Left ventricle myocardium superior (tissue), 1 donor: ENCODE data around the gene SRCAP. TPM values are rescaled to one million over a fixed set of nuclear protein-coding genes. Genes with fewer than 3 reads are reported as not detected.

ENCODE experiments used
- ATAC-seq: fragments of 200-7000 bp; cut with Tn5 transposase; one replicate; pipeline ENCODE4 v1.9.1; 2020; ENCODE audit warnings: mild to moderate bottlenecking, moderate library complexity
- DNase-seq: peaks from one replicate; pipeline ENCODE4 v3.0.0-alpha.2; 2020
- intact Hi-C: fragments of 100-400 bp; cut with micrococcal nuclease; formaldehyde crosslinking; loops from one replicate; pipeline ENCODE4 v1.11.0; 2022
- total RNA-seq: library from RNA; stranded (reverse); fragmentation: NEBNext Ultra II Directional; extraction: Animal tissue kit (Norgen Biotek cat#: 25700); gene quantifications from one replicate; pipeline ENCODE4 v1.2.1, GENCODE V29; 2021
- donor health status: DM: no; HTN: yes; CAD: no; lungs with severe emphysema.

Gene SRCAP
- total RNA-seq, 1 donor from 2014 or later = 49.3 TPM

DNA sequence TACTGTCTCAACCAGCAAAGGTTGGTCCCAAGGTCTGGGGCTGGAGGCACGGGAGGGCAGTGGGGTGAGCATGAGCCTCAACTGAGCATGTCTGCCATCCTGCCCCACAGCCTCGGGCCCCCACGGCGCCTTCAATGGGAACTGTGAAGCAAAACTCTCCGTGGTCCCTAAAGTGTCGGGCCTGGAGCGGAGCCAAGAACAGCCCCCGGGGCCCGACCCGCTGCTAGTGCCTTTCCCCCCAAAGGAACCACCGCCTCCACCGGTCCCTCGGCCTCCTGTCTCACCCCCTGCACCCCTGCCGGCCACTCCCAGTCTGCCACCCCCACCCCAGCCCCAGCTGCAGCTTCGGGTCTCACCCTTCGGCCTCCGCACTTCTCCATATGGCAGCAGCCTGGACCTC is 36.5 kb upstream of the SRCAP start:
- ATAC-seq (no peak), DNase-seq (no peak)
- intact Hi-C loops = no loop called here

DNA sequence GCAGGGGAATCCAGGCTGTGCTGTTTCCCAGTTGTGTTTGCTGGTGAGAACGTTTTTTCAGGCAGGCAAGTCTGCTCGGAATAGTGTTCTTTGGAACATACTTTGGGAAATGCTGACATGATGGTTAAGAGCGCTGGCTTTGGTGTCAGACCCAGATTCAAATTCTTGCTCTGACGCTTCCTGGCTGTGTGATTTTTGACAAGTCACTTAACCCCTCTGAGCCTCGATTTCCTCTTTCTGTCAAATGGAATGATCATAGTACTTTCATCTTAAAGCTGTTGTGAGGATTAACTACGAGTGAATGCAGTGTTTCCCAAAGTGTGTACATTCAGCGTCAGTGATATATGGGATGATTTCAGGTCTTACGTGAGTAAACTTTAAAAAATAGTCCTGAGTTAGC is 35.9 kb upstream of the SRCAP start:
- DNase-seq = no peak
- no peak for ATAC-seq
- intact Hi-C loops = no loop called here

DNA sequence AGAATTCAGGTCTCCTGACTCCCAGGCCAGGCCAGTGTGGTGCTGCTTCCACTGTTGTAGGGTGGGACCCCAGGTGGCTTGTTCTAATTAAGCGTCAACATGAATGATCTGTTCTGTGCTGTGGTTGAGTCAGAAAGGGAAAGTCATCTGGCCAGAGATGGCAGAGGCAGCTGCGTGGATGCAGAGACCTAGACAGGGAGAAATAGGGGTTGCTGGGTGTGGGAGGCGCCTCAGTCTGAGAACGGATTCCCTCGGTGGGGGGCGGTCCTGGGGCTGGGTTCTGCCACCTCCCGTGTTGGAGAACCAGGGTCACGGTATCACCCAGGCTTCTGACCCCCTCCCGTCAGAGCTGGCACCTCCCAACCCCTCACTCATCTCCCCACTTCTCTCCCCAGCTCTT is 35.2 kb upstream of the SRCAP start:
- DNase-seq (no peak), ATAC-seq (no peak)
- intact Hi-C loops = no loop called here

DNA sequence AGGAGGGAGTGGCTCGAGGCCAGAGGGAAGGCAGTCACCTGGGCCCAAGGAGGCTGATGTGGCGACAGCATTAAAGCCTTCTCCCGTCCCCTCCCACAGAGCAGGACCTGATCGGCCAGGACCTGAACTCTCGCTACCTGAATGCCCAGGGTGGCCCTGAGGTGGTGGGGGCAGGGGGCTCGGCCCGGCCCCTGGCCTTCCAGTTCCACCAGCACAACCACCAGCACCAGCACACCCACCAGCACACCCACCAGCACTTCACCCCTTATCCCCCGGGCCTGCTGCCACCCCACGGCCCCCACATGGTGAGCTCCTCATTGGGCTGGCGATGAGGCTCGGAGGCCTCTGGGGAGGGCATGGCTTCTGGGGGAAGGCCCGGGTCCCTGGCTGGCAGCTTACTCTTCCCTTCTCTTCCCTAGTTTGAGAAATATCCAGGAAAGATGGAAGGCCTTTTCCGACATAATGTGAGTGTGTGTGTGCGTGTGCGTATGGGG is 34.3 kb upstream of the SRCAP start:
- ATAC-seq (no peak), DNase-seq (no peak)
- intact Hi-C loops = no loop called here

DNA sequence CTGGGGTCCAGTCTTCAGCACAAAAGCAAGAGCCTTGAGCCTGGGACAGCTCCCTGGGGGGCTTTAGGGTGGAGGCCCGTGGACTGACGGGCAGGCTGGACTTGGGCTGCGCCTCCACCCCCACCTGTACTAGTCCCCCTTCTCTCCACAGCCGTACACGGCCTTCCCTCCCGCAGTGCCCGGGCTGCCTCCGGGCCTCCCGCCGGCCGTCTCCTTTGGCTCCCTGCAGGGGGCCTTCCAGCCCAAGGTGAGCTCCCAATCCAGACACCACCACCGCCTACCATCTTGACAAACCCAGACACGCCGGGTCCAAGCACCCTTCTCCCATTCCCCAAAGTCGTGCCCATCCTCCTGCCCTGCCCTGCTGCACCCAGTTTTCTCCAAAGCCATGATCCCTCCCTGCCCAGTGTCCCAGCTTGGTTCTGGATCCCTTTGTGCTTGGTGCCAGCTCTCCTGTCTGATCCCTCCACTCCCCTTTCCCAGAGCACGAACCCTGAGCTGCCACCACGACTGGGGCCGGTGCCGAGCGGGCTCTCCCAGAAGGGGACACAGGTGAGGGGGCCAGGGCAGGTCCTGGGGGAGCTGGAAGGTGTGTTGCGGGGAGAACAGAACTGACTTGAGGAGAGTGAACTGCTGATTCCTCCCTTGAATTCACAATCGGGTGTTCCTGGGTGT is 33.7 kb upstream of the SRCAP start:
- intact Hi-C loops = no loop called here
- ATAC-seq = no peak

DNA sequence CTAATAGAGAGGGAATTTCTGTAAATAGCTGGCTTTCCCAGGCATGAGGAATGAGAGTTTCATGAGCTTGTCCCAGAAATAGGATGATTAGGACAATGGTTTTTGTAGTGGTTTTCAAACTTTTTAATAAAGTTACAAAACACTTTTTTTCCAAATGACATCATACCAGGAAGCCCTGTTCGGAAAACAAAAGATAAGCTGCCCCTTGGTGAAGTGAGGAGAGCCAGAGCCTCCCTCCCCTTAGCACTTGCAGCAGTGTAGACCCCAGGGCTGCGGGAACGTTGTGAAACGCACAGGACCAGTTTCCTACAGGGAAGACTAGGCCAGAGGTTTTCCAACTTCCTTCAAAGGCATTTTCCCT is 33.2 kb upstream of the SRCAP start:
- intact Hi-C loops = no loop called here
- no peak for ATAC-seq
- no peak for DNase-seq

More for the DNA sequence above, 33.7 kb upstream of the SRCAP start:
- no peak for DNase-seq

DNA sequence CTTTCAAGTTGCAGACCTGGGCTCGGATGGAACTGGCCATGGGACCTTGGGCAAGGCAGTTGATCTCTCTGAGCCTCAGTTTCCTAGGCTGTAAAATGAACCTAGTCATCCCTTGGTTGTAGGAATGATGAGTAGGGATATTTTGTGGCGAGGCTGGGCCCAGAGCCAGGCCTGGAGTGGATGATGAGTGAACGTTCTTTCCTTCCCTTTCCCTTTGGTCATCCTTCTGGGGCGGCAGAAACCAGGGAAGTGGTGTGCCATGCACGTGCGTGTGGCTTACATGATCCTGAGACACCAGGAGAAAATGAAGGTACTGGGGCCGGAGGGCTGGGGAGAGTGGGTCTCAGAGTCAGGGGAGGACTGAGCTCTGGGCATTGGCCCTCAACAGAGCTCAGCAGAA is 32.3 kb upstream of the SRCAP start:
- intact Hi-C loops = no loop called here

DNA sequence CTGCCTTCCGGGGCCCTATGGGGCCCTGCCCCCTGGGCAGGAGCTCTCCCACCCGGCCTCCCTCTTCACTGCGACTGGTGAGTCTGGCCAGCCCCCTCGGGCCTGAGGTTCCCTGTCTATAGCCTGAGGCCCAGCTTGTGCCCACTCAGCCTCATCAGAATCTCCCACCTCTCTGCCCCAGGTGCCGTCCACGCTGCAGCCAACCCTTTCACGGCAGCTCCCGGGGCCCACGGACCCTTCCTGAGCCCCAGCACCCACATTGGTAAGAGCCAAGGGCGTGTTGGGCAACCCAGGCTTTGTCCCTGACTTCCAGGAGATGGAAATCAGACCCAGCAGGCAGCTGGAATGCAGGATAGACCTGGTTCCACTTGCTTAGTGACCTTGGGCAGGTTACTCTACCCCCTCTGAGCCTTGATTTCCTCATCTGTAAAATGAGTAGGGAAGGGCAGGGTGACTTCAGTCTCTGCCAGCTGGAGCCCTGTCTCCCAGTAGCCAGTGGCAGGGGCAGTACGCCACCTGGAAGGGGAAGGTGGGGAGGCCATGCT is 31.5 kb upstream of the SRCAP start:
- intact Hi-C loops = no loop called here
- no peak for DNase-seq
- ATAC-seq = no peak

More for the DNA sequence above, 32.3 kb upstream of the SRCAP start:
- DNase-seq = no peak
- ATAC-seq = no peak

DNA sequence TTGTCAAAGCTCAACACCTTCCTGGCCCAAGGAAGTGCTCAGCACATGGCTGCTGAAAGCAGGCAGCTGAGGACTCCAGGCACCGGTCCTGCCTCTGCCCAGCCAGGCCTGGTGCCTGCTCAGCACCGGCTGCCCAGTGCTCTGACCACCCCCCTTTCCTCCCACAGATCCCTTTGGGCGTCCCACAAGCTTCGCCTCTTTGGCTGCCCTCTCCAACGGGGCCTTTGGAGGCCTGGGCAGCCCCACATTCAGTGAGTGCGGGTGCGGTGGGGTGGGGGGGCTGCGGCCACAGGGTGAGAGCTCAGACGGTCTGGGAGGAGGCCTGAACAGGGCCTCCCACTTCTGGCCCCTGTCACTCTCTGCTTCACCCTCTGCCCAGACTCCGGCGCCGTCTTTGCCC is 30.6 kb upstream of the SRCAP start:
- intact Hi-C loops = no loop called here
- DNase-seq = no peak
- ATAC-seq = no peak

DNA sequence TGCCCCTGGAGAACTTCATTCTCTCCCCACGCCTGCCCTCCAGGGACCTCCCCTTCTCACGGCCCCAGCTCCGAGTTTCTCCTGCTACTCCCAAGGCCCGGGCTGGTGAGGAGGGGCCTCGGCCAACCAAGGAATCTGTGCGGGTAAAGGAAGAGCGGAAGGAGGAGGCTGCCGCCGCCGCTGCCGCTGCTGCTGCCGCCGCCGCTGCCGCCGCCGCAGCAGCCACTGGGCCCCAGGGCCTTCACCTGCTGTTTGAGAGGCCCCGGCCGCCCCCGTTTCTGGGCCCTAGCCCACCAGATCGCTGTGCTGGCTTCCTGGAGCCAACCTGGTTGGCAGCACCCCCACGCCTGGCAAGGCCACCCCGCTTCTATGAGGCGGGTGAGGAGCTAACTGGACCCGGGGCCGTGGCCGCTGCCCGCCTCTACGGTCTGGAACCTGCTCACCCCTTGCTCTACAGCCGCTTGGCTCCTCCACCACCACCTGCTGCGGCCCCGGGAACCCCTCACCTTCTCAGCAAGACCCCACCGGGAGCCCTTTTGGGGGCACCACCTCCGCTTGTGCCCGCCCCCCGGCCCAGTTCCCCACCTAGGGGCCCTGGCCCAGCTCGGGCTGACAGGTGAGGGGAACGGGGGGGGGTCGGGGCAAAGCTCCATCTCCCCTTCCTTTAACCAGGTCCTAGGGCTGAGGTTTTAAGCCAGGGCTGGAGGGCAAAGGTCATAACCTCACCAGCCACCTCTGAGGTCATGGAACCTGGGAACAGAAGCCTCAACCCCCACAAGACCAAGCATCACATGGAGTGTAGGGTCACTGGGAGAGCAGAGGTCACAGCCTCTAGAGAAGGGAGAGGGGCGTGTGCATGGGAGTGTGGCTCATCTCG is 29.7 kb upstream of the SRCAP start:
- DNase-seq (no peak), ATAC-seq (no peak)
- intact Hi-C loops = no loop called here

DNA sequence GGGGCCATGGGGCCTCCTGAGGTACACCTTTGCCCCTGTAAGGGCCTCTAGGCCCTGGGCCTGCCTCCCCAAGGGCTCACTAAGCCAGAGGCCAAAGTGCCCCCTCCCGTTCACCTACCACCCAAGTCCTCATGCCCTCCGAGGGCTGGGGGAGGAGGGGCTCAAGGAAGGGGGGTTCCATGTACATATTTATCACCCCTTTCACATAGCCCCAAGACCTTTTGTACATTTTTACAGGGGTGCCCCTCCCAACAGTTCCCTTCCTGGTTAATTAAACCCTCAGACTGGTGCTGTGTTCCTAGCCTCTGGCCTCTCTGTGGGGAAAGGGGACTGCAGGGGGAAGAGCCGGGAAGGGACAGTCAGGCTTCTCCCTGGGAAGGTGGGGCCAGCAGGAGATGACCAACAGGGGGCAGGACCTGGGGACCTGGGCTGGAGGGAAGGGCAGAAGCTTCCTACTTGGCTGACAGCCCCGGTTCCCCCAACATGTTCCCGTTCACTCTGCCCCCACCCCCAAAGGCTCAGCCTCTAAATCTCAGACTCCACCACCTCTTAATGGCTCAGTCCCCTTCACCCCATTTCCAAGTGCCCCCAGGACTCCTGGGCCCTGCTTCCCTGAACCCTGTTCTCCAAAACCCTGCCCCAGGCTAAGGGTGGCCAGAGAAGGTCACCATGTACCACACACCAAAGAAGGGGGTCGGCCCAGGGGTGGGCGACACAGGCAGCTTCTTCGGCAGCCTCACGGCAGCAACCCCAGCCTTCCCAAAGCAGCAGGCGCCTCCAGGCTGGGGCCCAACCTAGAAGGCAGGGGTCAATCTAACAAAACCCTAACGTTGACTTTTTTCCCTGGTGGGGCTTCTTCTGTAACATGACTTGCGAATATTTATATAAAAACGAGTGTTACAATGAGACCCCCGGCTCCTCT is 28.8 kb upstream of the SRCAP start:
- no peak for ATAC-seq
- intact Hi-C loops = no loop called here

DNA sequence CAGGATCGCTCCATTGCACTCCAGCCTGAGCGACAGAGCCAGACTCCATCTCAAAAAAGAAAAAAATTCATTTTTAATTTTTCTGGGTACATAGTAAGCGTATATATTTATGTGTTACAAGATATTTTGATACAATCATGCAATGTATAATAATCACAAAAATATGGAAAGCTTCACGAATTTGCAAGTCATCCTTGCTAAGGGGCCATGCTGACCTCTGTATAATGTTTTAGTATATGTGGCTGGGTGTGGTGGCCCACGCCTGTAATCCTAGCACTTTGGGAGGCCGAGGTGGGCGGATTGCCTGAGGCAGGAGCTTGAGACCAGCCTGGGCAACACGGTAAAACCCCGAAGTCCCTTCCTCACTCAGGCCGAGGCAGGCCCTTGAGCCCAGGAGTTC is 23.8 kb upstream of the SRCAP start:
- ATAC-seq (no peak), DNase-seq (no peak)
- intact Hi-C loops = no loop called here

More for the DNA sequence above, 28.8 kb upstream of the SRCAP start:
- DNase-seq = no peak

DNA sequence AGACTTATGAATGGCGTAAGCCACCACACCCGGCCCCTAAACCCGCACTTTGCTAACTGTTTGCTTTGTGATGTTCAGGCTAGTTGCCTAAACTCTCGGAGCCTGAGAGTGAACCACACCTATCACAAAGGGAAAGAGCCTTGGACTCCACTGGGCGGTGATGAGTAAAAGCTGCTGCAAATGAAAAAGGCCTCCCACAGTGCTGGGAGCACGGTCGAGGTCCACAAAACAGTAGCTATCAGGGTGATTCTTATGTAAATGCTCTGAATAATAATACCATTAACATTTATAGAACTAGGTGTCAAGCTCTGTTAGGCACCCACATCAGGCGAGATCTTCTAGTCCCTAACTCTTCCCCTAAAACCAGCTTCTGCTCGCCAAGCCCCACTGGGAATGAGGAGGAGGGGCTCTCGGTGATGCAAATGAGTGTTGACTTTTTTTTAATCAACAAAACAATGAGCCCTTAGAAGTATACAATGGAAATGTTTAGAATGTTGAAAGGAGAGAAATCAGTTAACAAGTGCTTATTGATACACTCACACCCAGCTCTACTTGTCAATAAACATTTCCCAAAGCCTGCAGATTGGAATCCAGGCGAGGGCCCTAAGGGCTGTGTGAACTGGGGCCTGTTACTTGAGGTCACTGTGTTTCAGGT is 20.9 kb upstream of the SRCAP start:
- intact Hi-C loops = no loop called here
- DNase-seq (no peak), ATAC-seq (no peak)

DNA sequence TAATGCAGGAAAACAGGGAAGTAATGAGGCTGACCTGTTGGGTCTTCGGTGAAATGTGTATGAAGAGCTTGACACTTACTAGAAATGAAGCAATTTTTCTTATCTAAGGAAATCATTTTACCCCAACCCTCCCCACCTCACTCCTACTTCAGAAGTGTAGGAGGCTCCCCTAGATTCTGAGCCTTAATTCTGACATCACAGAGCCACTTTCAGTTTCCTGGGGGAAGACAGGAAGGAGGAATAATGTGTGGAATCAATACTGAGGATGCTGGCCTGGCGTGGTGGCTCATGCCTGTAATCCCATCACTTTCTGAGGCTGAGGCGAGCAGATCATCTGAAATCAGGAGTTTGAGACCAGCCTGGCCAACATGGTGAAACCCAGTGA is 20.4 kb upstream of the SRCAP start:
- intact Hi-C loops = no loop called here
- DNase-seq (no peak), ATAC-seq (no peak)

DNA sequence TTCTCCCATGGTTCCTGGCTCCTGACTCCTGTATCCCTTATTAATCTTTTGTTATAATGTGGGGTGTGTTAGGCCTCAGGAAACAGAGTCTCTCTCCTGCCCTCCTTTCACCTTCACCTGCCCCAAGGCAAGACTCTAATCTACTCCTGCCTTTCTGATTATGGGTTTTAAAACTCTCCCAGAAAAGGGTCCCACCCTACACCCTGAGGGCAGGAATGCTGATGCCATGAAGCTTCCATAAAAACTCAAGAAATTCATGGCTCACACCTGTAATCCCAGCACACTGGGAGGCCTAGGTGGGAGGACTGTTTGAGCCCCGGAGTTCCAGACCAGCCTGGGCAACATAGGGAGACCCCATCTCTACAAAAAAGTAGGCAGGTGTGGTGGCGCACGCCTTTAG is 18.6 kb upstream of the SRCAP start:
- intact Hi-C loops = no loop called here
- DNase-seq (no peak), ATAC-seq (no peak)

DNA sequence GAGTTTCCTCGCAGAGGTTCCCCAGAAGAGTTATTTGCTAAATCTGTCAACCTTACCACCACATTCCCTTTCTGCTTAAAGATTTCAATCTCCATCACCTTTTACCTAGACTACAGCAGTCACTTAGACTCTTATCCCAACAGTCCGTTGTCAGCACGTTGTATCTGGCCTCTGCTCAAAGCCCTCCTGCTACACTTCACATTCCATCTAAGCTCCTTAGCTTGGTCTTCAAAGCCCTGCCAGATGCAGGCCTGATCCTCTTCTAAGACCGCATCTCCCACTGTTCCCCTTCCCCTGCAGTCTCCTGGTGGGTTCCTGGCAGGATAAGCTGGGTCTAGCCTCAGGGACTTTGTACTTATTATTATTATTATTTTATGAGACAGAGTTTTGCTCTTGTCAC is 10.3 kb upstream of the SRCAP start:
- no peak for DNase-seq
- ATAC-seq = no peak
- intact Hi-C loops = no loop called here

DNA sequence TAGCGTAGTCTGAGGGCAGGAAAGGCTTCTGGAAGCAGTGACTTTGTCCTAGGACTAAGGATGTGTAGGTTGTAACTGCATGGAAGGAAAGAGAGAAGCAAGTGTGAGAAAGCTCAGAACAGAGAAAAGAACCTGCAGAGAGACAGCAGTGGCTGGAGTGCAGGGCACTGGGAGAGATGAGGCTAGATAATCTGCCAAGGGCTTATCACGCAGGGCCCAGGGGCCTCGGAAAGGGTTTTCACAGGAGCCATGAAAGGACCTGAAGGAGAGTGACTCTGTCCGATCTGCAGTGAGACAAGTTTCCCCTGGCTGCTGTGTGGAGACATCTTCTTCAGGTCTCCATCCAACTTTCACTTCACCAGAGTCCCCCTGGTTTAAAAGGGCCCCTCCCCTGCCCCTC is 7.1 kb upstream of the SRCAP start:
- ATAC-seq (no peak), DNase-seq (no peak)
- intact Hi-C loops = no loop called here

DNA sequence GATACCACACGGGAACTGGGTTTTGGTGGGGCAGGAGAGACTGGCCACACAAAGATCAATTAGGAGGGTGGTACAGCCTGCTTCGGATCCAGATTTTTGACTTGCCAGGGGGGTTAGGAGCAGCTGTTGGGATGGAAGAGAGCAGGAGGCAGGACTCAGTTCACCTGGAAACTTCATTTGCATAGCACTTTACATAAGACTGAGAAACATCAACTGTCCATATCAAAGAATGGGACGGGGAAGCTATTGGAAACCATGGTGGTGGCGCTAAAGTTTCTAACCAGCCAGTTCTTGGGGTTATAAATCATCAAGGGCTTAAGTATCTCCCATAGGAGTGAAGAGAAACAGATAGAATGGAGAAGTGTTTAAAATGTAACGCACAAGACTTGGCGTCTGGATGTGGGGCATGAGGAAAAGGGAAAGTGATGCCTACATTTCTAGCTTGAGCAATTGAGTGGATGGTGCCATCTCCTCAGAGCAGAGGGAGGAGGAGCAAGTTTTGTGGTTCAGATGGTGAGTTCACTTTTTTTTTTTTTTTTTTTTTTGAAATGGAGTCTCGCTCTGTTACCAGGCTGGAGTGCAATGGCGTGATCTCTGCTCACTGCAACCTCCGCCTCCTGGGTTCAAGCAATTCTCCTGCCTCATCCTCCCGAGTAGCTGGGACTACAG is 6.4 kb upstream of the SRCAP start:
- intact Hi-C loops = no loop called here
- ATAC-seq = no peak
- no peak for DNase-seq
